ENCODE measurements around the gene EML2.
"Not testable (repeated sequence)": the region's sequence is repeated elsewhere in the genome, so short reads cannot be mapped to it uniquely, and the experiment has no call there.

The EML2 gene

GRCh38 chr19:45615056-45615455 lies 24.1 kb downstream of the EML2 start:
- ATAC-seq, DNase-seq: not testable (repeated sequence)

GRCh38 chr19:45613926-45614725 lies 25.1 kb downstream of the EML2 start:
- DNase-seq (peak; percentile 45), ATAC-seq (peak; percentile 91)

GRCh38 chr19:45608948-45609347 lies 30.2 kb downstream of the EML2 start:
- DNase-seq (no peak), ATAC-seq (no peak)

GRCh38 chr19:45607071-45608029 lies 31.8 kb downstream of the EML2 start:
- DNase-seq (peak; percentile 69), ATAC-seq (peak; percentile 57)

- ATAC-seq (peak; percentile 14), DNase-seq (no peak)
Measured at GRCh38 chr19:45601524-45602374, 37.4 kb downstream of the EML2 start, which contains the start of gene GPR4. Gene GPR4, minus strand, starts transcription at chr19:45602212. Its CDS starts 10,346 bp downstream, at chr19:45591866.

GRCh38 chr19:45601115-45601514 lies 38.1 kb downstream of the EML2 start:
- ATAC-seq = no peak

GRCh38 chr19:45600340-45600885 lies 38.8 kb downstream of the EML2 start:
- DNase-seq = no peak
- no peak for ATAC-seq

More at GRCh38 chr19:45601115-45601514, 38.1 kb downstream of the EML2 start:
- no peak for DNase-seq

GRCh38 chr19:45599286-45599685 lies 39.9 kb downstream of the EML2 start:
- ATAC-seq = no peak
- no peak for DNase-seq

- ATAC-seq = no peak
- DNase-seq = peak; percentile 19
Measured at GRCh38 chr19:45598267-45599001, 40.8 kb downstream of the EML2 start.

GRCh38 chr19:45597425-45598111 lies 41.6 kb downstream of the EML2 start:
- ATAC-seq (no peak), DNase-seq (no peak)

- DNase-seq = no peak
Measured at GRCh38 chr19:45595814-45596213, 43.4 kb downstream of the EML2 start.

GRCh38 chr19:45593520-45593919 lies 45.7 kb downstream of the EML2 start:
- ATAC-seq (no peak), DNase-seq (no peak)

More at GRCh38 chr19:45595814-45596213, 43.4 kb downstream of the EML2 start:
- no peak for ATAC-seq

- ATAC-seq (no peak), DNase-seq (no peak)
Measured at GRCh38 chr19:45592366-45592765, 46.8 kb downstream of the EML2 start.

GRCh38 chr19:45591638-45592005 lies 47.6 kb downstream of the EML2 start:
- no peak for DNase-seq
- no peak for ATAC-seq

GRCh38 chr19:45591004-45591637 lies 48.1 kb downstream of the EML2 start:
- peak; percentile 50 for ATAC-seq
- peak; percentile 66 for DNase-seq

- no peak for ATAC-seq
Measured at GRCh38 chr19:45590300-45591003, 48.7 kb downstream of the EML2 start.

GRCh38 chr19:45589768-45590167 lies 49.4 kb downstream of the EML2 start:
- ATAC-seq (no peak), DNase-seq (no peak)

More at GRCh38 chr19:45590300-45591003, 48.7 kb downstream of the EML2 start:
- no peak for DNase-seq

GRCh38 chr19:45587873-45588272 lies 51.3 kb downstream of the EML2 start:
- no peak for DNase-seq

GRCh38 chr19:45585158-45585577 lies 54.0 kb downstream of the EML2 start:
- DNase-seq = no peak

More at GRCh38 chr19:45587873-45588272, 51.3 kb downstream of the EML2 start:
- ATAC-seq = no peak

More at GRCh38 chr19:45585158-45585577, 54.0 kb downstream of the EML2 start:
- ATAC-seq = no peak

All from stimulated activated naive CD8-positive, alpha-beta T cell treated with anti-CD3 and anti-CD28 coated beads, Interleukin-15, Interleukin-2, amounts not matched to agents 100 U/mL and 50 U/mL, for 24 hours (primary cell).